ENCODE measurements around the gene TYMS.
A peak's percentile ranks its signal among the peaks of the same experiment; 100 is the strongest.

TYMS gene

GRCh38 chr18:657311-658000 is at the start of gene TYMS:
Gene TYMS, plus strand, starts transcription at chr18:657653. Its CDS starts 90 bp downstream, at chr18:657743.
- peak; percentile 84 for DNase-seq (ENCODE audit: low spot score)

- no peak for DNase-seq (ENCODE audit: low spot score)
Observed at GRCh38 chr18:607930-608329, 49.5 kb upstream of the TYMS start.

DNA sequence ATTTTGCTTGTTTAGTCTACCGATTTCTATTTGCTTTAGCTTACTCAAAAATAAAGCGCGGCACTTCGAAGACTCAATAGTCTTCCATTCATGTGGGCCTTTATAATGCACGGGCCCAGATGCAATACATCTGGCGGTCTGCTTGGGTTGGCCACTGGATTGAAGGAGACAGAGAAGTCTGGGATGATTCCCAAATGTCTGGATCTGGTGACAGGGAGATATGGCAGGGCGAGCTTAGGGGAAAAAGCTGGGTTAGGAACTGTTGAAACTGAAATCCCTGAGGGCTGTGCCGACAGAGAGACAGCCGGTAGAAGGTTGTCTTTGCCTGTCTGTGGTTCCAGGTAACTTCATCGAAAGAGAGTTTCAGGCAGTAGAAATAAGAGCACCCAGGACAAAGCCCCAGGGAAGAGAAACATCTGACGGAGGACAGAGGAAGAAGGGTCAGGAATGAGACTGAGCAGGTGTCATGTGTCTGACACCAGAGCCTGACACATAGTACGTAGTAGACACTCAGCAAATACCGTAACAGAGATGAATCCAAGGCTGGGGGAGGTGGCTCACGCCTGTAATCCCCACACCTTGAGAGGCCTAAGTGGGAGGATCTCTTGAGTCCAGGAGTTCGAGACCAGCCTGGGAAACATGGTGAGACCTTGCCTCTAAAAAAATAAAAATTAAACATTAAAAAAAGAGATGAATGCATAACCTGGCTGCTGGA is 47.1 kb upstream of the TYMS start:
- no peak for DNase-seq (ENCODE audit: low spot score)

DNA sequence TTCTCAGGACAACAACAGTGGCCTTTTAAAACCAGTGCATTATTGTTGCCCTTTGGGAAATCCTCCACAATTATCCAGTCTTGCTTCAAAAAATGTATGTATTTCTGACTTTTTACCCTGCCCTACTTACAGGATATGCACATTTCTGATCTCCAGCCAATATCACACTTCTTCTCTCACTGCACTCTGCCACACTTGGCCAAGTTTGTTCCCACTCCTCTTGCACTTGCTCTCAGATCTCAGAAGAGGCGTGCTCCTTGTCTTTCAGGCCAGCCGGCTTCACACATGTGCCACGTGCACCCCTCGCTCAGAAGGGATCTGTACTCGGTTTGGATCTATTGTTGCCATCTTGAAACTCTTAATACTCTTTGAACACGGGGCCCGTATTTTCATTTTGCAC is 45.3 kb upstream of the TYMS start:
- DNase-seq (ENCODE audit: low spot score): no peak

GRCh38 chr18:614193-614592 is 43.3 kb upstream of the TYMS start:
- no peak for DNase-seq (ENCODE audit: low spot score)

GRCh38 chr18:615092-615521 is 42.3 kb upstream of the TYMS start:
- DNase-seq (ENCODE audit: low spot score): no peak

DNA sequence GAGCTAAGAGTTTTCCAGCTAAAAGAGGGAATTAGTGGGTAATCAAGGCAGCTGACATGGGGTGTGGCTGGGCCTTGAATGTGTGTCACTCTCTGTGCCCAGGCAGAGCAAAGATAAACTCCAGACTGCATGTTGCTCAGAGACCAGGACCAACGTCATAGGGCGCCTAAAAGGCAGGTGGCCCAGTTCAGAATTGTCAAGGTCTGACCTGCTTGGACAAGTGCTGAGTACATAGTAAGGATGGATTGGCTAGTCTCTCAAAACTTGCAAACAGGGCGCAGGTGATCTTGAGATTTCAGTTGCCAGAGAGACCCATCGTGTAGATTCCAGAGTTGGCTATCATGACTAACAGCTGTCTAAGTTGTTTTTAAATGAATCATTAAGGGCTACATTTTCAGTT is 41.7 kb upstream of the TYMS start:
- no peak for DNase-seq (ENCODE audit: low spot score)

- DNase-seq (ENCODE audit: low spot score): no peak
Observed at GRCh38 chr18:616380-616995, 41.0 kb upstream of the TYMS start.

- no peak for DNase-seq (ENCODE audit: low spot score)
Observed at GRCh38 chr18:617970-618504, 39.4 kb upstream of the TYMS start.

GRCh38 chr18:618618-619017 is 38.8 kb upstream of the TYMS start:
- no peak for DNase-seq (ENCODE audit: low spot score)

DNA sequence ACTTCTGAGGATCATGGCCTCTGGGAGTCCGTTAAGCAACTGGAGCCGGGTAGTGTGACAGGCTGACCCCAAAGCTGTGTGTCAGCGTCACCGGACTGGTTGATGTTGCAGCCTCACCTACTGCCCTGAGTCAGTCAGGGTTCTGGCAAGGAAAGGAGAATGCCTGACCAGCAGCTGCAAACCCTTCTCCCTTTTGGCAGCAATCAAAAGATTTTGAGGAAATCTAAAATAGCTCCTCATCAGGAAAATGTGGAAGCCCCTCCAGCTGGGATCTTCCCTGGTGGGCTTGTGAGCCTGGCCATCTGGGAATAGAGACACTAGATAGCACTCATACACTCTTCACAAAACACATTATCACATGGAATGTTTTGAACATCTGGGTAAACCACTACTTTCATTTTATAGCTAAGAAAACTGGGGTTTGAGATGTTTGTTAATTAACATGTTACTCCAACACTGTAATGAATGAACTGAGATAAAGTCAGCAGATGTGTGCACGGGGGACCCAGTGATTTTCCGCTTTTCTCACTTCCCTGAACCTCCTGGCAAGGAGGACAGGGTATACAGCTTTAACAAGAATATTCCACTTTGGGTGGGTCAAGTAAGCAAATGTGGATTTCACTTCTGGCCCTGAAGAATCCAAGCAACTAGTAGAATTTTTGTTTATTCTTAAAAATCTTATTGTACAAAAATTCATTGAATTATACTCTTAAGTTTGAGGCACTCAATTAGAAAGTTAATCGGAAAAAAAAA is 36.0 kb upstream of the TYMS start:
- DNase-seq (ENCODE audit: low spot score): no peak

- DNase-seq (ENCODE audit: low spot score): no peak
Observed at GRCh38 chr18:622289-622688, 35.2 kb upstream of the TYMS start.

DNA sequence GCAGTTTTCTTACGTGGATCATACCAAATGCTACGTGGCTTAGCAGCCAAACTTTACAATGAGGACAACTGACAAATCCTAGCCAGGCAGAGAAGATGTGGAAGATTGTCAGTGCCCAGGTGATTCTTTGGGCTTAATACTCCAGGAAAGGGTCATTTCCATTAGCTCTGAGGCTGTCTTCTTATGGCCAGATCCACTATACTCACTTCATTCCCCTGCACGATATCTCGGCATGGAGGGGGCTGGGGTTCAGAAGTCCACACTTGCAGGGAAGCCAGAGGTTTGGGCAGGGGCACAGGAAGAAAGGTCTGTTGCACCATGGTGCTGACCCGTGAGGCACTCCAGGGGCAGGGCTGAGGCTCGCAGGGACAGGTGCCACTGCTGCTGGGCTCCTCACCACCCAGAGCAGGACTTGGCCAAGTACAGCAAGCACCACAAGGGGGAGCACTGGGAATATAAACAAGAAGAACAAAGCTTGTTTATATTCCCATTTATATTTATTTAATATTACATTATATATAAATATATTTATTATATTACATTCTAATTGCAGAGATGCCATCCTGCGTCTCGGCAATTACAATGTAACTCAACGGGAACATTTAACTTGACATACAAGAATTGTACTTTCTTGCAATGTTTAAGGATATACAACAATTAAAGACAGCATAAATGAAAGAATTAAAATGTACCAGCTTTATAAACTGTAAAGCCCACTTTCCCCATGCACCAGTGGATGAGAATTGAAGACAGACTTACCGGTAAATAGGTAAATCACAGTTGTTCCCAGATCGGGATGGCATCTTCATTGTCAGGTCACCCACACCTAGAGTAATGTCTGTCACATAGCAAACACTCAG is 33.5 kb upstream of the TYMS start:
- DNase-seq (ENCODE audit: low spot score): peak; percentile 70

GRCh38 chr18:627231-627630 is 30.2 kb upstream of the TYMS start:
- DNase-seq (ENCODE audit: low spot score): no peak

GRCh38 chr18:629269-630150 is 27.9 kb upstream of the TYMS start:
- no peak for DNase-seq (ENCODE audit: low spot score)

DNA sequence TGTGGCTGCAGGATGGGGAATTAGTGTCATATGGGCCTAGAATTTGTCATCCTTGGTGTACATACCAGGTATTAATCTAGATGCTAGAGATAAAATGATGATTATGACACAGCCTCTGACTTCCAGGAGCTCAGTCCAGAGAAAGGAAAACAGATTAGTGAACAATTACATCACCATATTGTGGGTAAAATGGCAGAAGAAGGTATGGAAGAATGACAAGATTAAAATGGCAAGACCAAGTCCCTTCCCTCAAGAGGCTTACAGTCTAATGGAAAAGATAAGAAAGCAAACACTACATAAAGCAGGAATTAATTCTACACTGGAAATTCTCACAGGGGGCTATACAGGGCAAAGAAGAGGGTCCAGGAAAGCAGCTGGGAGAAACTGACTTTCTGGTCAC is 25.9 kb upstream of the TYMS start:
- DNase-seq (ENCODE audit: low spot score): no peak

DNA sequence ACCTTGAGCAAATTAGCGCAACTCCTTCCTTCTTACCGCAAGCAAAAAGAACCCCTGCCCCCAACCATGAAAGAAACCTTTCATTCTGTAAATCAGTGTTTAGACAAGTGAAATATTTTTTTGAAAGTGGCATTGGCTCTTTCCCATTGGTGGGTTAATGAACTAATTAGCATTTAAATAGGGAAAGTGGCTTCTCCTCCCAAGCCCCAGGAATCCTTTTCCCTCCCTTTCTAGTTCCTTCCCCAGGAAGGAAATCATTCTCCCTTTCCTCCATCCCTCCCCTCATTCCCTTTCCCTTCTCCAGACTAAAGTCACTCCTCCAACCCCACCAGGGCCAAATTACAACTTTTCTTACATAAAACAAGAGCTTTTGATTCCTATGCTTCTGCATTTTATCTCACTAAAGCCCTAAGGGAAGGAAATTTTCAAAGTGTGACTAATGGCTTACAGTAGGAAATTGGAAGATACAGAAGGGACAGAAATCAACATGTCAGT is 22.9 kb upstream of the TYMS start:
- DNase-seq (ENCODE audit: low spot score): no peak

GRCh38 chr18:635171-635570 is 22.3 kb upstream of the TYMS start:
- DNase-seq (ENCODE audit: low spot score): no peak

DNA sequence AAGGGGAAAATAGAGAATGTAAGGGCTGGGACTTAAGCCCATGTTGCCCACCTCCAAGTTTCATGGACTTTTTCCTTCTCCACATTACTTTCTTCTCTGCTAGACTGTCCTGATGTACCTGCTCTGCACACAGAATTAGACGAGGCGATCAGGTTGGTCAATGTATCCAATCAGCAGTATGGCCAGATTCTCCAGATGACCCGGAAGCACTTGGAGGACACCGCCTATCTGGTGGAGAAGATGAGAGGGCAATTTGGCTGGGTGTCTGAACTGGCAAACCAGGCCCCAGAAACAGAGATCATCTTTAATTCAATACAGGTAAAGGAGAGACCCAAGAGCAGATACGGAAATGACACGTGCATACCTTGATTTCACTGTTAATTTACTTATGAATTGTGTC is 16.2 kb upstream of the TYMS start:
- DNase-seq (ENCODE audit: low spot score): no peak

DNA sequence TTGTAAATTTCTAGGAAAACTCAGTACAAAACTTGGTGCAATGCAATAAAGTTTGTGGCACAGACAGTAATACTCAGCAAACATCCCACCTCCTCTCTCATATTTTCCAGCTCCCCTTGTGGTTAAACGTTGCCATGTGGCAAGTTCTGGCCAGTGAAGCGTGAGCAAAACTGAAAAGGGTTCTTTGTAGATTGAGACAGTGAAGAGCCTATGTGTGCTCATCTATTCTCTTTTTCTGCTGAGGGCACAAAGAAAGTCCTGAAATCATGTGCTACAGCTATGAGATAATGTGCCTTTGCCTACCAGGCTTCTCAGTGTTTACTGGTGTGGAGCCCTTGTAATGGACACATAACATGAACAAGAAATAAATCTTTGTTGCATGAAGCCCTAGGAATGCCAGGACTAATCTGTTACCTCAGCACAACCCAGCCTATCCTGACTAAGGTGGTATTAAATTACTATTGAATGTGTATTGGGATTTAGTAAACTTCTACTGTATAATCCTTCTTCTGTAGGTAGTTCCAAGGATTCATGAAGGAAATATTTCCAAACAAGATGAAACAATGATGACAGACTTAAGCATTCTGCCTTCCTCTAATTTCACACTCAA is 13.0 kb upstream of the TYMS start:
- no peak for DNase-seq (ENCODE audit: low spot score)

Measured in ecto neural progenitor cell (in vitro differentiated cells).